Sigmoid colon (tissue), 4 donors: Measurements from ENCODE around the gene CFAP410.

ENCODE experiments used
- CTCF ChIP-seq, 4 experiments: fragments of 450-650 bp in 3 of 4; fragments of 200-600 bp in 1 of 4; IDR thresholded peaks; one replicate each; pipeline ENCODE4 v1.5.1; 2016 to 2019; ENCODE audit warnings: antibody characterized with exemption in 4 of 4, mild to moderate bottlenecking in 3 of 4, moderate library complexity in 2 of 4
- POLR2A ChIP-seq, 2 donors: fragments of 450-650 bp; IDR thresholded peaks; one replicate each; pipeline ENCODE4 v1.6.1; 2016; ENCODE audit warnings: antibody characterized with exemption in 2 of 2, mild to moderate bottlenecking in 2 of 2, moderate library complexity in 2 of 2
- POLR2AphosphoS5 ChIP-seq, 4 donors: sonication (generic); formaldehyde crosslinking; IDR thresholded peaks; one replicate each; pipeline ENCODE4 v1.6.1; 2017; ENCODE audit warnings: antibody characterized with exemption in 4 of 4

GRCh38 chr21:44286086-44286715, 53.0 kb downstream of the CFAP410 start:
- TF ChIP-seq CTCF (IDR thresholded peaks at IDR 0.05) (no peak), POLR2A (IDR thresholded peaks at IDR 0.05) (no peak), POLR2AphosphoS5 (IDR thresholded peaks at IDR 0.05) (no peak)
